T47D (cell line): ENCODE results near the gene CCNY.
"Not testable (repeated sequence)": the region's sequence is repeated elsewhere in the genome, so short reads cannot be mapped to it uniquely, and the experiment has no call there.

Experiments
- DNase-seq, 2 experiments: peaks; one replicate each; pipeline versions ENCODE4 v3.0.0 to v3.0.0-alpha.2; 2011 to 2012; ENCODE audit warnings: low read depth in 1 of 2, low spot score in 1 of 2
- JUND ChIP-seq: IDR thresholded peaks from 2 replicates; pipeline ENCODE4 v1.6.1; 2012; ENCODE audit warnings: low read depth
- in situ Hi-C: cut with HindIII; loops from 2 replicates; pipeline ENCODE4 v1.10.0; 2016; ENCODE audit warnings: low sequenced_read_pairs, low pct_unique_long_range_greater_than_20kb

CCNY gene

DNA sequence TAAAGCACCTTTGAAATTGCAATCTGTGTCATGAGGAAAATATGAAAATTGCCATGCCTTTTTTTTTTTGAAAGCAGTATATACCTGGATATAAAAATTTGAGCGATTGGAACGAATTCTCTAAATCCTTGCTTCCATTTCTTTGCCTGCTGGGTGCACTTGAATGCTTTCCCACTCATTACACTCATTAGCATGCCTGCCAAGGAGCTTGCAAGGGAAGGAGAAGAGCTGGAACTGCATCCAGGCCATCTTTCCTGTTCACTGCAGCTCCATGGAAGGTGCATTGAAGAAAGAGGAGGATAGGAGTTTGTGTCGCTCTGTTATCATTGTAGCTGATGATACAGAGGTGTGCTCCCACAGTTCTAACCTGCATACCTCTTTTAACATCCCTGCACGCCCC, 166.4 kb downstream of the CCNY start:
- in situ Hi-C loops: no loop called here
- TF ChIP-seq JUND: no peak
- no peak for DNase-seq

GRCh38 chr10:35503578-35503977, 167.3 kb downstream of the CCNY start:
- no peak for DNase-seq
- no peak for TF ChIP-seq JUND
- in situ Hi-C loops: no loop called here

- TF ChIP-seq JUND: no peak
- no peak for DNase-seq
- in situ Hi-C loops: no loop called here
These were observed 167.8 kb downstream of the CCNY start for GRCh38 chr10:35504132-35504531.

GRCh38 chr10:35505241-35505873, 169.0 kb downstream of the CCNY start:
- no peak for TF ChIP-seq JUND
- no peak for DNase-seq
- in situ Hi-C loops: no loop called here

DNA sequence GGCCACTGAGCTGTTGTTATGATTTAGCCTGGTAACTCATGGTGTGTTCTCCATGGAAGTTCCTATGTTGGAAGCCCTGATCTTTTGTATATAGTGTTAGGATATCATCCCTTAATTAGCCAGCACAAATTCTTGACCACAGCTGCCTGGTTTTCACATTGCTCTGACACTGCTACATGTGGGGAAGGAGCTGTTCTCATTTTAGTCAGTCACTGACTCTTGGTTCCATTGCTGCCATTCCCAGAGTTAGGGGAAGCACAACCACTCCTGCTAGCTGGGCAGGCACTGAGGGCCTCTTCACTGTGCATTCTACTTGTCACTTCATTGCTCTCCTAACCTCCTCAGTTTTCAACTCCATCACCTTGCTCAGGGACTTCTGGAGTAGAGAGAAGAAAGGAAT, 170.4 kb downstream of the CCNY start:
- TF ChIP-seq JUND: no peak
- in situ Hi-C loops: no loop called here
- DNase-seq: no peak

DNA sequence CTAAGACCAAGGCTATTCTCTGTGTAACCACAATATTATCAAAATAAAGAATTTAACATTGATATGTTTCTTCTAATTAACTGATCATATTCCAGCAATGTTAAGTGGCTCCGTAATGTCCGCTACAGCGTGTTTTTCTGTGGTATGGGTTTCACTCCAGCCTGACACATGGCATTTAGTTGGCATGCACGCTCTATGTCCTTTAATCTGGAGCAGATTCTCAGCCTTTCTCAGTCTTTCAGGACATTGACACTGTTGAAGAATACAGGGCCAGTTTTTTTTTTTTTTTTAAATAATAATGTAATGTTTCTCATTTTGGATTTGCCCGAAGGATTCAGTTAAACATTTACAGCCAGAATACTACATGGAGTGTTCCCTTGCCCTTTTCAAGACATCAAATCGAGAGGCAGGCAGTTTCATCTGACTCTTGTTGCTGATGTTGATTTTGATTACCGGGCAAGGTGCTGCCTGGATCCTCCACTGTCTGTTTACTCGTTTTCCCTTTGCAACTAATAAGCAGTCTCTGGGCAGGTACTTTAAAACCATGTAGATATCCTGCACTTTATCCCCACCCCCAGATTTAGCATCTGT, 171.3 kb downstream of the CCNY start:
- TF ChIP-seq JUND: no peak
- in situ Hi-C loops: no loop called here
- DNase-seq: no peak

- TF ChIP-seq JUND: no peak
- in situ Hi-C loops: no loop called here
- no peak for DNase-seq
These were observed 172.3 kb downstream of the CCNY start for GRCh38 chr10:35508647-35509046.

- DNase-seq: no peak
- in situ Hi-C loops: no loop called here
- no peak for TF ChIP-seq JUND
These were observed 174.6 kb downstream of the CCNY start for GRCh38 chr10:35510891-35511290.

GRCh38 chr10:35511647-35512046, 175.3 kb downstream of the CCNY start:
- no peak for DNase-seq
- in situ Hi-C loops: no loop called here
- no peak for TF ChIP-seq JUND

- in situ Hi-C loops: no loop called here
- TF ChIP-seq JUND: no peak
- DNase-seq: no peak
These were observed 179.9 kb downstream of the CCNY start for GRCh38 chr10:35516102-35516670.

- TF ChIP-seq JUND: no peak
- no peak for DNase-seq
- in situ Hi-C loops: no loop called here
These were observed 181.3 kb downstream of the CCNY start for GRCh38 chr10:35517431-35518181.

DNA sequence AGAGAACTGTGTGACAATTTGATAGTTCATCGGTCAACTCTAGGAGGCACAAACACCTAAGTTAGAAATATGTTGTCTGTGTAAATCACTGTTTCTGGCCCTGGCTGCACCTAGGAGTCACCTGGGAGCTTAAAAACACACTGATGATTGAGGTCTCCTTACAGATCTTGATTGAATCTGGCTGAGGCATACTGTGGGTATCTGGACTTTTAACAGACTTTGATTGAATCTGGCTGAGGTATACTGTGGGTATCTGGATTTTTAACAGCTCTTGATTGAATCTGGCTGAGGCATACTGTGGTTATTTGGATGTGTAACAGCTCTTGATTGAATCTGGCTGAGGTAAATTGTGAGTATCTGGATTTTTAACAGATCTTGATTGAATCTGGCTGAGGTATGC, 181.9 kb downstream of the CCNY start:
- in situ Hi-C loops, DNase-seq: not testable (repeated sequence)

DNA sequence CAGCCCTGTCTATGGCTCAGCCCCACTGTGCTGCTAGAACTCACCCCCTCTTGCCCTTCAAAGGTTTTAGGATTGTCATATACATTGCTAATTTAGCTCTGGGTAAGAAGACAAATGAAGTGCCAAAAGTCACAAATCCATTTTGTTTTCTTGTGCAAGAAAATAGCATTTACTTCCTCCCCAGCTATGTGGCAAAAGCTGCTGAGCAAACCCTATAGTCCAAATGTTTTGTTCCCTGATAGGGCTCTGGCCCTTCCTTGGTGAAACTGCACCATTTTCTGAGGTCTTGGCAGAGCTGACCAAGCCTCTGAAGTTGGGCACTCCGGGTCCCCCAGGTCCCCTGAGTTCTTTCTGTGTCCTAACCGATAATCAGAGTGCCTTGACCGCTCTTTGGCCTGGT, 184.7 kb downstream of the CCNY start:
- TF ChIP-seq JUND: no peak
- in situ Hi-C loops: no loop called here
- no peak for DNase-seq
